SK-N-SH (cell line): ENCODE measurements around the gene PPP3CB.

Source experiments
- CHD2 ChIP-seq: fragments of 150-350 bp; IDR thresholded peaks from 2 replicates; pipeline ENCODE4 v1.6.1; 2018; ENCODE audit warnings: low read length; ENCODE audit not compliant: partially characterized antibody
- CTCF ChIP-seq: fragments of 200-600 bp; sonication (generic); IDR thresholded peaks from 2 replicates; pipeline ENCODE4 v1.6.1; 2017; ENCODE audit warnings: antibody characterized with exemption, mild to moderate bottlenecking, moderate library complexity
- EP300 ChIP-seq, 2 experiments: IDR thresholded peaks; 2 replicates each; pipeline versions ENCODE4 v1.4.0 to v1.6.1; 2012; ENCODE audit warnings: borderline replicate concordance in 1 of 2, low read depth in 1 of 2, low read length in 1 of 2
- EZH2phosphoT487 ChIP-seq: fragments of 200-600 bp; sonication (generic); IDR thresholded peaks from 2 replicates; pipeline ENCODE4 v1.6.1; 2017; ENCODE audit warnings: low read depth, mixed run types, mild to moderate bottlenecking, antibody characterized with exemption, moderate library complexity, borderline replicate concordance
- FOXM1 ChIP-seq: IDR thresholded peaks from 2 replicates; pipeline ENCODE4 v1.4.0; 2012; ENCODE audit warnings: low read depth, mild to moderate bottlenecking
- JUND ChIP-seq: IDR thresholded peaks from 2 replicates; pipeline ENCODE4 v1.4.0; 2012
- NFIC ChIP-seq: IDR thresholded peaks from 2 replicates; pipeline ENCODE4 v1.4.0; 2012; ENCODE audit warnings: borderline replicate concordance
- POLR2AphosphoS5 ChIP-seq: IDR thresholded peaks from 2 replicates; pipeline ENCODE4 v1.6.1; 2012; ENCODE audit warnings: low read depth, low read length
- RAD21 ChIP-seq: IDR thresholded peaks from 2 replicates; pipeline ENCODE4 v1.6.1; 2012; ENCODE audit warnings: mild to moderate bottlenecking, low read length
- REST ChIP-seq: IDR thresholded peaks from 2 replicates; pipeline ENCODE4 v1.6.1; 2012; ENCODE audit warnings: mild to moderate bottlenecking, low read depth, low read length, moderate library complexity
- SIN3A ChIP-seq: IDR thresholded peaks from 2 replicates; pipeline ENCODE4 v1.6.1; 2012; ENCODE audit warnings: low read depth, mild to moderate bottlenecking, low read length, moderate library complexity, borderline replicate concordance
- SMC3 ChIP-seq: IDR thresholded peaks from 2 replicates; pipeline ENCODE4 v1.6.1; 2012; ENCODE audit warnings: low read depth, low read length, improper control_type of control experiment
- TAF1 ChIP-seq: IDR thresholded peaks from 2 replicates; pipeline ENCODE4 v1.6.1; 2012; ENCODE audit warnings: low read depth, mild to moderate bottlenecking, low read length, moderate library complexity, borderline replicate concordance
- YY1 ChIP-seq: IDR thresholded peaks from 2 replicates; pipeline ENCODE4 v1.4.0; 2012; ENCODE audit warnings: low read depth, mild to moderate bottlenecking

GRCh38 chr10:73426318-73426717 lies 69.5 kb downstream of the PPP3CB start:
- TF ChIP-seq CTCF (no peak), SIN3A (no peak), NFIC (no peak), YY1 (no peak), POLR2AphosphoS5 (no peak), FOXM1 (no peak), REST (no peak), TAF1 (no peak), EP300 (IDR thresholded peaks at IDR 0.05; ENCODE audit: borderline replicate concordance in 1 of 2, low read depth in 1 of 2, low read length in 1 of 2) (no peak), CHD2 (no peak), JUND (no peak), SMC3 (no peak), RAD21 (no peak), EZH2phosphoT487 (no peak)
